ENCODE data around the gene PBXIP1. TPM values are rescaled to one million over a fixed set of nuclear protein-coding genes. Genes with fewer than 3 reads are reported as not detected.

Gene PBXIP1, protein sequence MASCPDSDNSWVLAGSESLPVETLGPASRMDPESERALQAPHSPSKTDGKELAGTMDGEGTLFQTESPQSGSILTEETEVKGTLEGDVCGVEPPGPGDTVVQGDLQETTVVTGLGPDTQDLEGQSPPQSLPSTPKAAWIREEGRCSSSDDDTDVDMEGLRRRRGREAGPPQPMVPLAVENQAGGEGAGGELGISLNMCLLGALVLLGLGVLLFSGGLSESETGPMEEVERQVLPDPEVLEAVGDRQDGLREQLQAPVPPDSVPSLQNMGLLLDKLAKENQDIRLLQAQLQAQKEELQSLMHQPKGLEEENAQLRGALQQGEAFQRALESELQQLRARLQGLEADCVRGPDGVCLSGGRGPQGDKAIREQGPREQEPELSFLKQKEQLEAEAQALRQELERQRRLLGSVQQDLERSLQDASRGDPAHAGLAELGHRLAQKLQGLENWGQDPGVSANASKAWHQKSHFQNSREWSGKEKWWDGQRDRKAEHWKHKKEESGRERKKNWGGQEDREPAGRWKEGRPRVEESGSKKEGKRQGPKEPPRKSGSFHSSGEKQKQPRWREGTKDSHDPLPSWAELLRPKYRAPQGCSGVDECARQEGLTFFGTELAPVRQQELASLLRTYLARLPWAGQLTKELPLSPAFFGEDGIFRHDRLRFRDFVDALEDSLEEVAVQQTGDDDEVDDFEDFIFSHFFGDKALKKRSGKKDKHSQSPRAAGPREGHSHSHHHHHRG
- total RNA-seq (2014; rRNA removed; shearing (Covaris generic)): 51.0 and 89.4 TPM in 2 replicates

DNA sequence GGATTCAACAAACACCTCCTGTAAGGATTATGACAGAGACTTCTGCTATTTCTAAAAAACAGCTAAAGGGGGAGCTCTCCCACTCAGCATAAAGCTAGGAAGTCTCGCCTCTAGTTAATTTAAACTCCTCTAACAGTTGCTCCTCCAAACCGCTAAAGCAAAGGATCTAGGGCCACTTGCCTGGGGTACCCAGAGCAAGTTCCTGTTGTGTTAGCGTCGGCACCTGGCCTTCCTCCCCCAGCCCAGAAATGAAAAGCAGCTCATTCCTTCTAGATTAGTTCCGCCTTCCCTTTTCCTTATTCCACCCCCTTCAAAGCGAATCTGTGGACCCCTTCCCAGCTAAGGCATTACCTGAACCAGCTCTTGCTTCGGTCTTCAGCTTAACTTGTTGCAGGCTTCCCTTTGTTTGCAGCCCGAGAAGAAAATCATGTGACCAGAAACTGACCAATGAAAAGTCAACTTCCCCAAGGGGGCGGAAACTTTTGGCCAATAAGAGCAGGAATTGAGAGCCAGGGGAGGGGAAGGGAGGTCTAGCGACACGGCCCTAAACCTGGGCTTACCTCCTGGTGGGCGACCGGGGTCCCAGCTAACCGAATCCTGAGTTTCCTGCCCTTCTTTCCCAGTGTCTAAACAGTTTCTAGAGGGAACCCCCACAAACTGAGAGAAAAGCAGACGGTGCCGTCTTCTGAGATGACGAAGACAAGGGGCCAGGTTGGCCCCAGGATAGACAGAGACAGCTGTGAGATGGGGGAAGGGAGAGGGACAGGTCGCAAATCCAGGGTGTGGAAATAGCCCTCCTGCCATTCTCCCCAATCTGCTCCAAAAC lies at the start of gene PBXIP1:
PBXIP1 (minus strand) TSS at position 382 of the 826 bp plus-strand sequence. CDS start 2,378 bp downstream, outside the sequence.
- peak; percentile 89 for DNase-seq (ENCODE audit: low spot score)

- peak; percentile 65 for DNase-seq (ENCODE audit: low spot score)
Observed at GRCh38 chr1:155005076-155006011, 49.4 kb upstream of the PBXIP1 start.

- DNase-seq (ENCODE audit: low spot score): no peak
Observed at GRCh38 chr1:155004352-155005075, 48.6 kb upstream of the PBXIP1 start.

- DNase-seq (ENCODE audit: low spot score): peak; percentile 78
Observed at GRCh38 chr1:155003766-155004351, 48.0 kb upstream of the PBXIP1 start.

GRCh38 chr1:155003227-155003765 lies 47.4 kb upstream of the PBXIP1 start:
- DNase-seq (ENCODE audit: low spot score): no peak

GRCh38 chr1:155002464-155003226 lies 46.7 kb upstream of the PBXIP1 start, which contains the start of gene ZBTB7B:
Gene ZBTB7B, plus strand, starts transcription at chr1:155002802. Its CDS starts 11,859 bp downstream, at chr1:155014661.
- peak; percentile 53 for DNase-seq (ENCODE audit: low spot score)

DNA sequence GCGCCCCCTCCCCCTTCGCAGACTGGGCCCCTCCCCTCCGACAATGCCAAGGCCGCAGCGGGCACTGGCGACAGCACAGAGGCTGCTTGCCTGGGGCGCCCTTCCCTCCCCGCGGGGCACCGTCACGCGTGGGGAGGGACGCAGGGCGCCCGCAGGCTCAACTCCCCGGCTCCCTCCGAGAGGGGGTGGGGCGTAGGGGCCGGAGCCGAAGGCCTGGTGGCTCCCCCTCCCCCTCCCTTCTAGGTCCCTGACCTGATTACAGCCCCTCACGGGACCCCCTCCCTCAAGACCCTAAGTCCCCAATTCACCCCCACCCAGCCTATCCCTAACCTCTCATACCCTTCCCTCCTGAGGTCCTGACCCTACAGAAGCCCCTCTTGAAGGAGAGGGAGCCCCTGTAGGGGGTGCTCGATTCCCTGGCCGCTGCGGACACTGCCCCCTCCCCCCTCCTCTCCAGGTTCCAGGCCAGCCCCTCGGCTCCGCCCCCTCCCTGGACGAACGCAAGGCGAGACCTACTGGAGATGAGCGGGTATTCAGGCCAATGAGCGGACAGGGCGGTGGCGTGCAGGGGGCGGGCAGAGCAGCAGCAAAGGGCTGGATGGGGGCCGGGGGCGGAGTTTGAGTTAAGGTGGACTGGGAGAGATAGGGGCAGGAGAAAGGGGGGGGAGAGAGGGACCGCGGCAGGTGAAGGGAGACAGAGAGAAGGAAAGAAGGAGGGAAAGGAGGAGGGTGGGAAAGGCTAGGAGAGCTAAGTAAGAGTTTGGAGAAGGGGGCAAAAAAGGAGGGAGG lies 46.0 kb upstream of the PBXIP1 start:
- peak; percentile 98 for DNase-seq (ENCODE audit: low spot score)

- DNase-seq (ENCODE audit: low spot score): no peak
Observed at GRCh38 chr1:155001425-155001674, 45.5 kb upstream of the PBXIP1 start.

- peak; percentile 84 for DNase-seq (ENCODE audit: low spot score)
Observed at GRCh38 chr1:155000726-155001424, 45.0 kb upstream of the PBXIP1 start.

DNA sequence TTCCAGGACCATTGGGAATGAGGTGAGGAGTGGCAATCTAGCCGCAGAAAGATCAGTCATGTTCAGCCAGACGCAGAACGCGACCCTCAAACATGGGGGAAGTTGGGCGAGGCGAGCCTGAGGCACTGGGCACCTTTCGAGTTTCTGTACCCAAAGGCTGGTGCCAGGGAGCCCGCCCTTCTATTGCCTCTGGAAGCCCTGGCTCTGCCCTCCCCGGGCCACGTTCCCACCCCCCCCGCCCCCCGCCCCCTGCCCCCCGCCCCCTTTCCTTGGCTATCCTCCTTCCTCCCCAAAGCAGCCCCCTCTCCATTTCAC lies 44.5 kb upstream of the PBXIP1 start:
- no peak for DNase-seq (ENCODE audit: low spot score)

DNA sequence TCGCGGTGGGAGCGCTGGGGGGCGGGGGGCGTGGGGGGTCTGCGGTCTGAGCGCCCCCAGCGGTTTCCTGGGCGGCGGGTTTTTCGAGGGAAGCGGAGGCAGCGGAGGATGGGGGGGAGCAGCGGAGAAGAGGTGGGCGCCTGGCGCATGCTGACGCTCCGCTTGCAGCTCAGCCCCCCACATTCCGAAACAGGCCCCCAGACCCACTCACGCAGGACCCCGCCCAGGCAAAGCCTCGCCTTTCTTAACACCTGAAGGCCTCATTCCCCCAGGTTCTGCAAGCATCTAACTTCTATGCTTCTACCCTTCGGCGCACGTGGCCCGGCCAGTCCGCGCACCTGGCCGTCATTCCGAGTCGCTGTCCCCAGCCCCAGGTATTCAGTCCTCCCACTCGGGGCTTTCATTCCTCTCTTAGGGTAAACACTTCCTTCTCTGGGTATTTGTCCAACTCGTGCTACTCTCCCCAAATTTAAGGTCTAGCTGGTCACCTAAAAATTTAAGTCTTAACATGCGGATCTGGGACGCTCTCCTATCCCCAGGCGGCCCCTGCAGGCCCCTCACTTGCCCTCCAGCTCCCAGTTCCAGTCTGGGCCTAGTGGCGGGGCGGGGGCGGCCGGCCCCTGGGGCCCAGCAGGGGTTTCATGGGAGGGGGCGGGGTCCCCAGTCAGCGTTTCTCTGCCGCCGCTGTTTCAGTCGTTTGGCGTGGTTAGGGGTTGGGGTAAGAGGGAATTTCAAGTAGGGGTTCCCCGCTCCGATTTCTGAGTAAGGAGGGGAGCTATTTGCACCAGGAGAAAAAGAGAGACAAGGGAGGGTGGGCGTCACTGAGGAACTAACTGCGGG lies 43.9 kb upstream of the PBXIP1 start:
- no peak for DNase-seq (ENCODE audit: low spot score)

DNA sequence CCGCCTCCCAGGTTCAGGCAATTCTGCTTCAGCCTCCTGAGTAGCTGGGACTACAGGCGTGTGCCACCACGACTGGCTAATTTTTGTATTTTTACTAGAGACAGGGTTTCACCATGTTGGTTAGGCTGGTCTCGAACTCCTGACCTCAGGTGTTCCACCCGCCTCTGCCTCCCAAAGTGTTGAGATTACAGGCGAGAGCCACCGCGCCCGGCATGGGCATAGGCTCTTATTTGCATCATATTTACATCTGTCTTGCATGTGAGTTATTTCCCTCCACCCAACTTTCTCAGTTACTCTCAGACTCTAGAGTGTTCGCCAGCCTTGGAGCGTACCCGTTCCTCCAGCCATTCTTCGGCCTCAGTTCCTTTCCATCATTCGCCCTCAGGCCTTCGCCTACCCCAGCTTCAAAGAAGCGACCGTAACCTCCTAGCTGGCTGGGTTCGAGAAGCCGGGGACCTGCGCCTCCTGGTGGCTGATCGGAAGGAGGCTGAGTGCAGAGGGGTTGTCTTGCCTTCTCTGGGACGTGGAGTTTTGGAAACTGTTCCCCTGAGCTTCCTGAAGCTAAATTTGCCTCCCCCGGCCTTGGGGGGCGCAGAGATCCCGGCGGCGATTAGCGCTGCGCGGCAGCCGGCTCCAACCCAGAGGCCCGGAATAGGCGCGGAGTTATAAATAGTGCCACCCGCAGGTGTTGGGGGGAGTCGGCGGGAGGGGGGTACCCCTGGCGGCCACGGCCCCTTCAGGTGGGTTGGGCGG lies 43.1 kb upstream of the PBXIP1 start:
- DNase-seq (ENCODE audit: low spot score): no peak

- no peak for DNase-seq (ENCODE audit: low spot score)
Observed at GRCh38 chr1:154998201-154998780, 42.4 kb upstream of the PBXIP1 start.

DNA sequence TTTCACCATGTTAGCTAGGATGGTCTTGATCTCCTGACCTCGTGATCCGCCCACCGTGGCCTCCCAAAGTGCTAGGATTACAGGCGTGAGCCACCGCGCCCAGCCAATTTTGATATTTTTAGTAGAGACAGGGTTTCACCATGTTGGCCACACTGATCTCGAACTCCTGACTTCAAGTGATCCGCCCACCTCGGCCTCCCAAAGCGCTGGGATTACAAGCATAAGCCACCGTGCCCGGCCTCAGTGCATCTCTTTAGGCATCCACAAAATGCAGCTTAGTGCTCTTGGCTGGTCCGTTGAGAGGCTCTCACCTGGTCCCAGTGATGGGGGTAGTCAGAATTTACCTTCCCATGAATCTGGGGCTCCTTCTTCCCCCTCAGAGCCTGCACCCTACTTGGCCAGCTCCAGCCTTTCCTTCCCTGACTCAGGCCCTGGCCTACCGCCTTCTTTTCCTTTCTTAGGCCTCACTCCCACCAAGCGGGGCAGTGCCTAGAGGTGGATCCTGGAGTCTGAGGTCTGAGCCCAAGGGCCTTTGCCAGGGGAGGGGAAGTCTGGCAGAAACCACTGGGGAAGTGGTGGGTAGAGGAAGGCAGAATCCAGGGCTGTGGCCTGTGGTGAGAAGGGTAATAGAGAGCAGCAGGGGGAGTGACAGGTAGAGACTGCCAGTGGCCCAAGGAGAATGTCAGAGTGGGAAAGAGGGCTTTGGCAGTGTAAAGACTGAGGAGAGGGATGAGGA lies 41.2 kb upstream of the PBXIP1 start:
- DNase-seq (ENCODE audit: low spot score): no peak

Measured in A172 (cell line).